NCI-H2171 treated with DMSO at 0.1 percent for 48 hours (cell line): ENCODE measurements around the gene TBC1D5.

Experiments
- DNase-seq: peaks from one replicate; lab custom pipeline; 2025; lab: John Stamatoyannopoulos, UW

Gene TBC1D5

GRCh38 chr3:17469954-17470353 is 272.5 kb downstream of the TBC1D5 start:
- no peak for DNase-seq

- no peak for DNase-seq
Observed at GRCh38 chr3:17469520-17469919, 272.9 kb downstream of the TBC1D5 start.

- no peak for DNase-seq
Observed at GRCh38 chr3:17466028-17466427, 276.4 kb downstream of the TBC1D5 start.

- DNase-seq, result no peak
Observed at GRCh38 chr3:17459470-17459993, 282.9 kb downstream of the TBC1D5 start.

- no peak for DNase-seq
Observed at GRCh38 chr3:17456650-17457049, 285.8 kb downstream of the TBC1D5 start.

GRCh38 chr3:17456046-17456445 is 286.4 kb downstream of the TBC1D5 start:
- no peak for DNase-seq

- no peak for DNase-seq
Observed at GRCh38 chr3:17444865-17445264, 297.6 kb downstream of the TBC1D5 start.

- DNase-seq, result no peak
Observed at GRCh38 chr3:17443142-17443541, 299.3 kb downstream of the TBC1D5 start.

GRCh38 chr3:17442332-17443049 is 299.9 kb downstream of the TBC1D5 start:
- no peak for DNase-seq

GRCh38 chr3:17433876-17434275 is 308.6 kb downstream of the TBC1D5 start:
- DNase-seq, result no peak

GRCh38 chr3:17432236-17432635 is 310.2 kb downstream of the TBC1D5 start:
- DNase-seq, result no peak

- no peak for DNase-seq
Observed at GRCh38 chr3:17431484-17432045, 310.9 kb downstream of the TBC1D5 start.

GRCh38 chr3:17431004-17431403 is 311.4 kb downstream of the TBC1D5 start:
- DNase-seq, result peak; percentile 37

GRCh38 chr3:17430582-17430981 is 311.8 kb downstream of the TBC1D5 start:
- peak; percentile 11 for DNase-seq

- DNase-seq, result no peak
Observed at GRCh38 chr3:17423786-17424536, 318.5 kb downstream of the TBC1D5 start.

- DNase-seq, result no peak
Observed at GRCh38 chr3:17422636-17423035, 319.8 kb downstream of the TBC1D5 start.

- DNase-seq, result no peak
Observed at GRCh38 chr3:17420668-17421067, 321.8 kb downstream of the TBC1D5 start.

GRCh38 chr3:17412950-17413530 is 329.4 kb downstream of the TBC1D5 start:
- peak; percentile 35 for DNase-seq

- DNase-seq, result peak; percentile 59
Observed at GRCh38 chr3:17411157-17411877, 331.1 kb downstream of the TBC1D5 start.

GRCh38 chr3:17407576-17407975 is 334.9 kb downstream of the TBC1D5 start:
- no peak for DNase-seq

- no peak for DNase-seq
Observed at GRCh38 chr3:17404548-17404947, 337.9 kb downstream of the TBC1D5 start.

GRCh38 chr3:17402442-17402841 is 340.0 kb downstream of the TBC1D5 start:
- DNase-seq, result no peak
